Measurements from ENCODE around the gene AKAP9. TPM values are rescaled to one million over a fixed set of nuclear protein-coding genes. Genes with fewer than 3 reads are reported as not detected.

Gene AKAP9
- total and polyA plus RNA-seq, 9 of the 15 experiments (the other 6 are each of a cell fraction or from before 2014, with no cell fraction given), result 25.5 to 80.9 (median 46.3) TPM

DNA sequence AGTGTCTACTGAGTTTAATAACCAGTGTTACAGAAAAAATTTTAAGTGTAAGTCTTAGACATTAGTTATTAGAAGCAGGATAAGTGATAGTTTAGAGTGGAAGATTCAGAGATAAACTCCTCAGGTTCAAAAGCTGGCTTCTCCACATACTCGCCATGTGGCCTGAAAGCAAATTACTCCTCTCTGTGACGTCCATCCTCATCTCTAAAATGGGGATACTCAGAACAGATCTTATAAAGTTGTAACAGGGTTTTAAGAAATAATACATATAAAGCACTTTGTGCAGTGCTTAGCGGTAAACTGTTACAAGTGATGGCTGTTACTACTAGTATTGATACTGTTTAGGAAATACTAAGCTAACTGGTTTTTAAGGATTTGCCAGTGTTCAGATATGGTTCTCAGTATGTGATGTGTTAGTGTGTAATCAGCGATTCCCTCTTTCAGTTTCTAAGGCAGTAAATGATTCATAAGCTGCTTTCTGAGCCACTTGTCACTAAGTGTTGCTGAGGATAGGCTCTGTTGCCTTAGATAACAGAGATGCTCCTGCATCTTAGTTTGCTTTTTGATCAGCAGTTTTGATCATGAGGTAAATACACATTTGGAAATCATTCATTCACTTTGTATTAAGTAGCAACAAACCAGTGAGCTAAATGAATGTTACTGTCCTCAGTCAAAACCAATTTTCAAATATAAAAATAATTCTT is 134.9 kb downstream of the AKAP9 start:
- Histone ChIP-seq H3K27me3 (ENCODE audit: control insufficient read depth in 2 of 2, insufficient read depth in 2 of 2, low read length in 2 of 2) (no peaks in the 10 kb centered on the region), H4K20me1 (replicated peaks; ENCODE audit: control insufficient read depth, insufficient read depth, low read length) (no peaks in the 10 kb centered on the region), H3K9ac (ENCODE audit: insufficient read depth in 1 of 2, low read depth in 2 of 2, low read length in 2 of 2) (no peak overlapping the region), H3K4me3 (no peak overlapping the region), H3K9me3 (replicated peaks; ENCODE audit: control insufficient read depth, insufficient read depth, low read depth, low read length) (no peaks in the 10 kb centered on the region), H3K9me1 (ENCODE audit: control insufficient read depth, insufficient read depth, low read length) (no peaks in the 10 kb centered on the region), H3K27ac (ENCODE audit: extremely low read depth, low read depth, low read length) (no peak overlapping the region), H3K4me1 (replicated peaks in 1 of 2; ENCODE audit: control insufficient read depth in 2 of 2, insufficient read depth in 2 of 2, low read length in 2 of 2) (no peaks in the 10 kb centered on the region), H3K36me3 (ENCODE audit: control insufficient read depth, insufficient read depth, low read length) (peaks cover 28% of the 10 kb centered on the region), H3K4me2 (ENCODE audit: insufficient read depth, low read length) (no peak overlapping the region), H3K79me2 (ENCODE audit: control insufficient read depth, insufficient read depth, low read length) (no peaks in the 10 kb centered on the region), H2AFZ (ENCODE audit: low read depth, low read length) (no peak overlapping the region)
- in situ Hi-C loops (cut with MboI) (no loop called here), intact Hi-C loops (cut with micrococcal nuclease) (no loop called here)
- BruUV-seq (replicated peaks), result no TSS peak
- TF ChIP-seq HLTF (IDR thresholded peaks at IDR 0.05) (no peak), CREB1 (IDR thresholded peaks at IDR 0.05) (no peak), CREB1 (CRISPR knock-in tag; IDR thresholded peaks at IDR 0.05) (no peak), PCBP1 (IDR thresholded peaks at IDR 0.05; ENCODE audit: low read depth, low read length, poor library complexity, severe bottlenecking) (no peak), HMGN3 (IDR thresholded peaks at IDR 0.05; ENCODE audit: borderline replicate concordance, extremely low read depth, insufficient read length, low read depth, low read length) (no peak)
- TF ChIP-seq, protein P1, sequence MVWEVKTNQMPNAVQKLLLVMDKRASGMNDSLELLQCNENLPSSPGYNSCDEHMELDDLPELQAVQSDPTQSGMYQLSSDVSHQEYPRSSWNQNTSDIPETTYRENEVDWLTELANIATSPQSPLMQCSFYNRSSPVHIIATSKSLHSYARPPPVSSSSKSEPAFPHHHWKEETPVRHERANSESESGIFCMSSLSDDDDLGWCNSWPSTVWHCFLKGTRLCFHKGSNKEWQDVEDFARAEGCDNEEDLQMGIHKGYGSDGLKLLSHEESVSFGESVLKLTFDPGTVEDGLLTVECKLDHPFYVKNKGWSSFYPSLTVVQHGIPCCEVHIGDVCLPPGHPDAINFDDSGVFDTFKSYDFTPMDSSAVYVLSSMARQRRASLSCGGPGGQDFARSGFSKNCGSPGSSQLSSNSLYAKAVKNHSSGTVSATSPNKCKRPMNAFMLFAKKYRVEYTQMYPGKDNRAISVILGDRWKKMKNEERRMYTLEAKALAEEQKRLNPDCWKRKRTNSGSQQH (CRISPR knock-in tag; IDR thresholded peaks at IDR 0.05), result no peak
- ChIA-PET POLR2A (interaction anchor here (1.5 kb wide), 1 partner anchor 14 kb away, joined by 3 read pairs; no protein-coding TSS in a partner anchor), CTCF (ENCODE audit: low intra/inter-chr PET ratio) (no interaction called here)
- peak; percentile 42; the same call in 2 of the 3 replicates for ATAC-seq
- no peak for FAIRE-seq
- WGBS (ENCODE audit: insufficient coverage, low coverage, missing lambda C conversion rate), result 68% methylated on average over 4 of the region's 4 CpGs
- no peak for DNase-seq (ENCODE audit: extremely low read depth in 1 of 4, low spot score in 3 of 4)
